ENCODE results near the gene NCKAP1. TPM values are rescaled to one million over a fixed set of nuclear protein-coding genes. Genes with fewer than 3 reads are reported as not detected.
A peak's percentile ranks its signal among the peaks of the same experiment; 100 is the strongest.

Gene NCKAP1
- total and polyA plus RNA-seq, 4 donors = 36.4 to 194 (median 73.1) TPM

GRCh38 chr2:182907081-182907830 is 131.0 kb downstream of the NCKAP1 start:
- H3K27ac ChIP-seq (ENCODE audit: low read depth in 1 of 2, low read length in 1 of 2) = no peak overlapping the region
- H3K9me3 ChIP-seq (ENCODE audit: control insufficient read depth in 4 of 4, insufficient read depth in 3 of 4, low read length in 3 of 4) = no peaks in the 10 kb centered on the region
- H3K4me3 ChIP-seq = no peak overlapping the region
- H3K27me3 ChIP-seq (ENCODE audit: control insufficient read depth in 3 of 3, insufficient read depth in 3 of 3, low read length in 2 of 3) = no peaks in the 10 kb centered on the region
- no peak for ATAC-seq (ENCODE audit: insufficient read depth, low FRiP score)
- 81% methylated on average over 7 of the region's 7 CpGs for WGBS, 2 donors
- no peak overlapping the region for H3K9ac ChIP-seq (ENCODE audit: insufficient read depth in 1 of 2, low read length in 2 of 2)
- DNase-seq = no peak
- peaks cover 0 to 14% (median 6%) of the 10 kb centered on the region in 4 donors for H3K36me3 ChIP-seq (ENCODE audit: control insufficient read depth in 4 of 4, insufficient read depth in 4 of 4, low read length in 4 of 4)
- no peak for TF ChIP-seq CTCF (IDR thresholded peaks at IDR 0.05; ENCODE audit: control extremely low read depth, extremely low read depth)
- H3K4me1 ChIP-seq (ENCODE audit: control insufficient read depth in 5 of 5, insufficient read depth in 5 of 5, low read length in 5 of 5) = no peaks in the 10 kb centered on the region

GRCh38 chr2:182906454-182906853 is 131.8 kb downstream of the NCKAP1 start:
- no peak overlapping the region for H3K27ac ChIP-seq (ENCODE audit: low read depth in 1 of 2, low read length in 1 of 2)
- no peak for ATAC-seq (ENCODE audit: insufficient read depth, low FRiP score)
- peak in 1 of 3 donors; percentile 16 for DNase-seq
- no peak overlapping the region for H3K9ac ChIP-seq (ENCODE audit: insufficient read depth in 1 of 2, low read length in 2 of 2)
- H3K27me3 ChIP-seq (ENCODE audit: control insufficient read depth in 3 of 3, insufficient read depth in 3 of 3, low read length in 2 of 3) = no peaks in the 10 kb centered on the region
- H3K9me3 ChIP-seq (ENCODE audit: control insufficient read depth in 4 of 4, insufficient read depth in 3 of 4, low read length in 3 of 4) = no peaks in the 10 kb centered on the region
- no peak for TF ChIP-seq CTCF (IDR thresholded peaks at IDR 0.05; ENCODE audit: control extremely low read depth, extremely low read depth)
- peaks cover 0 to 14% (median 6%) of the 10 kb centered on the region in 4 donors for H3K36me3 ChIP-seq (ENCODE audit: control insufficient read depth in 4 of 4, insufficient read depth in 4 of 4, low read length in 4 of 4)
- no peaks in the 10 kb centered on the region for H3K4me1 ChIP-seq (ENCODE audit: control insufficient read depth in 5 of 5, insufficient read depth in 5 of 5, low read length in 5 of 5)
- no peak overlapping the region for H3K4me3 ChIP-seq

- 91 to 94% methylated on average over 1 of the region's 1 CpG for WGBS, 2 donors
- Histone ChIP-seq H3K36me3 (ENCODE audit: control insufficient read depth in 4 of 4, insufficient read depth in 4 of 4, low read length in 4 of 4) (peaks cover 0 to 7% (median 3%) of the 10 kb centered on the region in 4 donors), H3K9me3 (ENCODE audit: control insufficient read depth in 4 of 4, insufficient read depth in 3 of 4, low read length in 3 of 4) (no peaks in the 10 kb centered on the region), H3K4me3 (no peak overlapping the region), H3K4me1 (ENCODE audit: control insufficient read depth in 5 of 5, insufficient read depth in 5 of 5, low read length in 5 of 5) (no peaks in the 10 kb centered on the region), H3K27ac (ENCODE audit: low read depth in 1 of 2, low read length in 1 of 2) (no peak overlapping the region), H3K9ac (ENCODE audit: insufficient read depth in 1 of 2, low read length in 2 of 2) (no peak overlapping the region), H3K27me3 (ENCODE audit: control insufficient read depth in 3 of 3, insufficient read depth in 3 of 3, low read length in 2 of 3) (no peaks in the 10 kb centered on the region)
- TF ChIP-seq CTCF (IDR thresholded peaks at IDR 0.05; ENCODE audit: control extremely low read depth, extremely low read depth) = no peak
- no peak for DNase-seq
- no peak for ATAC-seq (ENCODE audit: insufficient read depth, low FRiP score)
Measured at GRCh38 chr2:182904844-182905243, 133.4 kb downstream of the NCKAP1 start.

All from lung (tissue), 12 donors.